ENCODE measurements around the gene SIVA1. TPM values are rescaled to one million over a fixed set of nuclear protein-coding genes. Genes with fewer than 3 reads are reported as not detected.

The SIVA1 gene
- total RNA-seq, 4 donors from 2014 or later: 189 to 397 (median 203) TPM

GRCh38 chr14:104705340-104706047, 47.5 kb upstream of the SIVA1 start:
- no peak overlapping the region for H3K27ac ChIP-seq
- H3K4me1 ChIP-seq: no peaks in the 10 kb centered on the region
- TF ChIP-seq POLR2AphosphoS5 (IDR thresholded peaks at IDR 0.05) (no peak), POLR2A (IDR thresholded peaks at IDR 0.05) (no peak), CTCF (IDR thresholded peaks at IDR 0.05) (no peak), EP300 (IDR thresholded peaks at IDR 0.05; ENCODE audit: low read depth) (no peak)
- no peaks in the 10 kb centered on the region for H3K27me3 ChIP-seq
- 91 to 100% methylated on average over 1 to 12 of the region's 21 CpGs for WGBS, 2 donors (ENCODE audit: low coverage in 1 of 2)
- no peaks in the 10 kb centered on the region for H3K9me3 ChIP-seq
- intact Hi-C loops (cut with DNase I; ENCODE audit: low total_unique reads) (no loop called here), in situ Hi-C loops (cut with MboI; ENCODE audit: low pct_ligation_motif_present in 1 of 4, low pct_unique_long_range_greater_than_20kb in 1 of 4, low sequenced_read_pairs in 3 of 4) (loop anchor here in 1 of 4 donors (10.0 kb wide), 1 partner anchor 51 kb away; no protein-coding TSS in a partner anchor)
- H3K4me3 ChIP-seq: no peak overlapping the region
- H3K36me3 ChIP-seq: peaks cover 0 to 19% (median 4%) of the 10 kb centered on the region in 4 donors
- no peak for DNase-seq

DNA sequence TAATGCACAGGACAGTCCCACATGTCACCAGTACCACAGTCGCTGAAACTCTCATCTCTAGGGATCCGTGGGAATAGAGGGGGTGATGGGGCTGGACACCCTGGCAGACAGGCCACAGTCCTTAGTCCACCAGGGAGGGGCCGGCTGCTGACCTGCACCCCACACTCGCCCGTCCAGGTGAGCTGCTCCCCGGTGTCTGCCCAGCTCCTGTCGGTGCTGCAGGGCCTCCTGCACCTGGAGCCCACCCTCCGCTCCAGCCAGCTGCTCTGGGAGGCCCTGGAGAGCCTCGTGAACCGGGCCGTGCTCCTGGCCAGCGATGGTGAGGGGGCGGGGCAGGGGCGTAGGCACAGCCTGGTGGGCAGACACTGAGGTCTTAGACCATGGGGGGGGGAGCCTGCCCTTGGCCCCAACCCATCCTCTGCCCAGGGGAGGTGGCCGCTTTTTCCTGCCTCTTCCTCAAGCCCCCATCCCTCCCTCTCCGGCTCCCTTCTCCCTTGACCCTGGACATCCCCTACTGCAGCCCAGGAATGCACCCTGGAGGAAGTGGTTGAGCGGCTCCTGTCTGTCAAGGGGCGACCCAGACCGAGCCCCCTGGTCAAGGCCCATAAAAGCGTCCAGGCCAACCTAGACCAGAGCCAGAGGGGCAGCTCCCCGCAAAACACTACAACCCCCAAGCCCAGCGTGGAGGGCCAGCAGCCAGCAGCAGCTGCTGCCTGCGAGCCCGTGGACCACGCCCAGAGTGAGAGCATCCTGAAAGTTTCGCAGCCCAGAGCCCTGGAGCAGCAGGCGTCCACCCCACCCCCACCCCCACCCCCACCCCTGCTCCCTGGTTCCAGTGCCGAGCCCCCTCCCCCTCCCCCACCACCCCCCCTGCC, 46.0 kb upstream of the SIVA1 start:
- Histone ChIP-seq H3K4me3 (no peak overlapping the region), H3K36me3 (peaks cover 0 to 28% (median 7%) of the 10 kb centered on the region in 4 donors), H3K27ac (no peak overlapping the region), H3K9me3 (no peaks in the 10 kb centered on the region), H3K4me1 (no peaks in the 10 kb centered on the region), H3K27me3 (no peaks in the 10 kb centered on the region)
- TF ChIP-seq POLR2AphosphoS5 (IDR thresholded peaks at IDR 0.05): no peak
- TF ChIP-seq EP300 (IDR thresholded peaks at IDR 0.05; ENCODE audit: low read depth): no peak
- no peak for TF ChIP-seq POLR2A (IDR thresholded peaks at IDR 0.05)
- no peak for TF ChIP-seq CTCF (IDR thresholded peaks at IDR 0.05)
- DNase-seq: no peak
- intact Hi-C loops (cut with DNase I; ENCODE audit: low total_unique reads): no loop called here
- 60% methylated on average over 24 of the region's 28 CpGs; no CpG with 5 or more reads in 1 of the 2 donors for WGBS, 2 donors (ENCODE audit: low coverage in 1 of 2)
- in situ Hi-C loops (cut with MboI; ENCODE audit: low pct_ligation_motif_present in 1 of 4, low pct_unique_long_range_greater_than_20kb in 1 of 4, low sequenced_read_pairs in 3 of 4): loop anchor here in 1 of 4 donors (10.0 kb wide), 1 partner anchor 52 kb away; no protein-coding TSS in a partner anchor

- Histone ChIP-seq H3K4me3 (no peak overlapping the region), H3K9me3 (no peaks in the 10 kb centered on the region), H3K4me1 (no peaks in the 10 kb centered on the region), H3K36me3 (peaks cover 0 to 29% (median 10%) of the 10 kb centered on the region in 4 donors), H3K27me3 (no peaks in the 10 kb centered on the region), H3K27ac (no peak overlapping the region)
- DNase-seq: no peak
- TF ChIP-seq POLR2A (IDR thresholded peaks at IDR 0.05) (no peak), CTCF (IDR thresholded peaks at IDR 0.05) (no peak), POLR2AphosphoS5 (IDR thresholded peaks at IDR 0.05) (no peak), EP300 (IDR thresholded peaks at IDR 0.05; ENCODE audit: low read depth) (no peak)
- intact Hi-C loops (cut with DNase I; ENCODE audit: low total_unique reads): loop anchor here (2.0 kb wide), 1 partner anchor 57 kb away; no protein-coding TSS in a partner anchor
- 65% methylated on average over 24 of the region's 34 CpGs; no CpG with 5 or more reads in 1 of the 2 donors for WGBS, 2 donors (ENCODE audit: low coverage in 1 of 2)
- in situ Hi-C loops (cut with MboI; ENCODE audit: low pct_ligation_motif_present in 1 of 4, low pct_unique_long_range_greater_than_20kb in 1 of 4, low sequenced_read_pairs in 3 of 4): loop anchor here in 1 of 4 donors (10.0 kb wide), 1 partner anchor 53 kb away; no protein-coding TSS in a partner anchor
Measured at GRCh38 chr14:104707608-104708595, 45.0 kb upstream of the SIVA1 start.

All from transverse colon (tissue), 4 donors.